Measurements from ENCODE around the gene STEAP3. TPM values are rescaled to one million over a fixed set of nuclear protein-coding genes. Genes with fewer than 3 reads are reported as not detected.

STEAP3 gene
- total RNA-seq, 1 donor = 1.5 TPM

DNA sequence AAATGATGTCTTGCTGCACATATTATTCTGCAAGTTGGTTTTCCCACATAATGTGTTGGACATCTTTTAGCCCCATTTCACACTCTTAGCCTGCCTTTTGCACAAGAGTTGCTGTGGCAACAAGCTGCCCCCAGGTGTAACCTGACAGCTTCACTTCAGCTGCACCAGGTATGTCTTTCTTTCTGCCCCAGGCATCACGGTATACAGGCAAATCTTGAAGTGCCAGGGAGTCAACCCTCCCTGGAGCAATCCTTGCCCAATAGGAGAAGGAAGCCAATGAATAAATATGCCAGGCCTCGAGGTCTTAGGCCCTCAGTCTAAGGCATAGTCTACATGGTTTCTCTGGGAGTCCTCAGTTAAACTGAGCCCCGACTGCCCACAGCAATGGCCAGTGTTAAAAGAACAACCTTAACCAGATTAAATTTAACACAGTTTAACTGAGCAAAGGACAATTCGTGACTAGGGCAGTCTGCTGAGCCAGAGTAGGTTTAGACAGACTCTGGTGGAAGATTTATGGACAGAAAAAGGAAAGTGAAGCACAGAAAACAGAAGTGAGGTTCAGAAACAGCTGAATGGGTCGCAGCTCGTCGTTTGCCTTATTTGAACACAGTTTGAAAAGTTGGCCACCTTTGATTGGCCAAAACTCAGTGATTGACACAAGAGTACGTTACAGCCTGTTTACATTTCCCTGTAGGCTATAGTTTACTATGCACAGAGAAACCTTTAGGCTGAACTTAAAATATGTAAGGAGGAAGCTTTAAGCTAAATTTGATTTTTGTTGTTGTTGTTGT, 33.1 kb upstream of the STEAP3 start:
- H3K27me3 ChIP-seq (ENCODE audit: insufficient read depth, low read length) = peaks cover 3% of the 10 kb centered on the region
- H3K9me3 ChIP-seq (ENCODE audit: low read depth, low read length) = no peaks in the 10 kb centered on the region
- H3K4me1 ChIP-seq (ENCODE audit: insufficient read depth, low read length) = no peaks in the 10 kb centered on the region
- no peak overlapping the region for H3K4me3 ChIP-seq (ENCODE audit: low read length)

DNA sequence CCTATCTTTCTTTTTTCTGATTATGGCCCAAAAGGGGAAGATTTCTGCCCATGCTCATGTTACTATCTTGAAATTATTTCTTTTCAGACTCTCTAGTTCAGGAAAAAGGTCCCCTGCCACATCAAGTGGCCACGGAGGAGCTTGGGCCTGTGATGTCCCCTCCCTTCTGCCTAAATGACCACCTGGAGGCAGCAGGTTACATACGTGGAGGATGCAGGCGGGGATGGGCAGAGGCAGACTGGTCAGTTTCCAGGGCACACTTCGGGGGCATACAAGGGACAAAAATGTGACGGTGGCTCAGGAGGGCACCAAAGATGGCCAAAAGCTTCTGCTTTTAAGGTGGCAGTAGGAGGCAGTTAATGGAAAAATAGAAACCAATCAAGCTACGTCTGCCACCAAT, 30.7 kb upstream of the STEAP3 start:
- H3K4me3 ChIP-seq (ENCODE audit: low read length) = no peak overlapping the region
- no peaks in the 10 kb centered on the region for H3K4me1 ChIP-seq (ENCODE audit: insufficient read depth, low read length)

DNA sequence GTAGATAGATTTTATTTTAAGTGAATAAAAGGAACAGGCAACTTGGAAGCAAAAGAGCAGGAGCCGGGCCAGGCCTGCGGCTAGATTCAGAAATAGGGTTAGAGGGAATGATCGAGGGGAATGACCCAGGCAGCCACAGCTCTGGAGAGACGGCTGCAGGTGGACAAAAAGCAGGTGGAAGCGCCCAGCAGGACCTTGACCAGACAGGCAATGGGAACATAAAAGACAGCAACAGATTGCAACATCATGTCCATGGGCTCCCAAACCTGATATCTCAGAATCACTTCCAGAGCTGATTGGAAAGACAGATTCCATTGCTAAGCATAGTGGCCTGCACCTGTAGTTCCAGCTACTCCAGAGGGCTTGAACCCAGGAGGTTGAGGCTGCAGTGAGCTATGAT, 28.6 kb upstream of the STEAP3 start:
- Histone ChIP-seq H3K27me3 (ENCODE audit: insufficient read depth, low read length) (peaks cover 3% of the 10 kb centered on the region), H3K4me1 (ENCODE audit: insufficient read depth, low read length) (no peaks in the 10 kb centered on the region), H3K4me3 (ENCODE audit: low read length) (no peak overlapping the region), H3K9me3 (ENCODE audit: low read depth, low read length) (no peaks in the 10 kb centered on the region)

More for the DNA sequence above, 30.7 kb upstream of the STEAP3 start:
- peaks cover 3% of the 10 kb centered on the region for H3K27me3 ChIP-seq (ENCODE audit: insufficient read depth, low read length)
- no peaks in the 10 kb centered on the region for H3K9me3 ChIP-seq (ENCODE audit: low read depth, low read length)

DNA sequence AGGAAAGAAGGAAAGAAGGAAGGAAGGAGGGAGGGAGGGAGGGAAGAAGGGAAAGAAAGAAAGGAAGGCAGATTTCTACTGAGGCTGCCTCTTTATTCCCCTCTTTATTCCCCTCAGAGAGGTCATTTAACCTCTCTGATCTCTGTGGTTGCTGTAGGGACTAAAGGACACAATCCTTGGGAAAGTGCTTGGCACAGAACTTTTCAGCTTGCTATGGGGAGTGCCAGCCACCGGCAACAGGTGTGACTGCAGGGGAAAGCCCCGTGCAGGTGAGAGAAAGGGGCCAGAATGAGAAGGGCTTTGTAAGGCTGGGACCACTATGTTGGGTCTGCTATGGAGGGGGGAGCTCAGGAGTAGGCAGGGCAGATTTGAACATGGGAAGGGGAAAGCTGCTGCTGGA, 27.7 kb upstream of the STEAP3 start:
- H3K4me1 ChIP-seq (ENCODE audit: insufficient read depth, low read length) = no peaks in the 10 kb centered on the region
- H3K4me3 ChIP-seq (ENCODE audit: low read length) = no peak overlapping the region
- peaks cover 3% of the 10 kb centered on the region for H3K27me3 ChIP-seq (ENCODE audit: insufficient read depth, low read length)

DNA sequence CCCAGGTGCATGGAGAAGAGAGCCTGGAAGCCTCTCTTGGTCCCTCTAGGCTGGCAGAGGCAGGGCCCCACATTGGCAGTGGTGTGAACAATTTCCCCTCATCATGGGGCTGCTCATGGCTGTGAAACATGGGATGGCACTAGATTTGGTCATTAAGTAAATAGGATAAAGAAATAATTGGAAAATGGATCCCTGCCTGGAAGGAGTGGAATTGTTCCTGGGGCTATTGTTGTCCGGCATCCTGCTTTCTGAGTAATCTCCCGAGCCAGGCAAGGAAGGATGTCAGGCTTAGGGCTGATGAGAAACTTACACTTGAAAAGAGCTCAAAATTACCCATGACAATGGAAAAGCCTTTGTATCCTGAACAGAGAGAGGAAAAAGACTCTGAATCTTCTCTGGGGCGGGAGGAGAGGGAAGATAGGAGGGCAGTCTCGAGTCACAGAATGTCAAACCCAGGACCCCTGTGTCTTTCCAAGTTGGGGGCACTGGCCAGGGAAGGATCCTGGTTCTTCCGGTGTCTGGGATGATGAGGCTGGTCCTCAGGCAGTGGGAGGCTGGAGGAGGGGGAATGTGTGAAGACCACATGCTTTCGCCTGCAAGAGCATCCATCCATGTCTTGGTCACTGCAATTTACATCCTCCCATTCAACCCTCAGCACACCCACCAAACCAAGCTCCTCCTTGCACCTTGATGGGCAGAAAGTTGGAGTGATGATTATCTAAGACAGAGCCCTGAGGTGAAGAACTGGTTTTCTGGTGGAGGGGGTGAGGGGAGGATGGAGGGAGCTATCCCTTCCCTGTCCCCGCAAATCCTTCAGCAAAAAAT, 27.1 kb upstream of the STEAP3 start:
- Histone ChIP-seq H3K4me1 (ENCODE audit: insufficient read depth, low read length) (no peaks in the 10 kb centered on the region), H3K27me3 (ENCODE audit: insufficient read depth, low read length) (peaks cover 3% of the 10 kb centered on the region), H3K4me3 (ENCODE audit: low read length) (no peak overlapping the region), H3K9me3 (ENCODE audit: low read depth, low read length) (no peaks in the 10 kb centered on the region)

More for the DNA sequence above, 27.7 kb upstream of the STEAP3 start:
- H3K9me3 ChIP-seq (ENCODE audit: low read depth, low read length) = no peaks in the 10 kb centered on the region

DNA sequence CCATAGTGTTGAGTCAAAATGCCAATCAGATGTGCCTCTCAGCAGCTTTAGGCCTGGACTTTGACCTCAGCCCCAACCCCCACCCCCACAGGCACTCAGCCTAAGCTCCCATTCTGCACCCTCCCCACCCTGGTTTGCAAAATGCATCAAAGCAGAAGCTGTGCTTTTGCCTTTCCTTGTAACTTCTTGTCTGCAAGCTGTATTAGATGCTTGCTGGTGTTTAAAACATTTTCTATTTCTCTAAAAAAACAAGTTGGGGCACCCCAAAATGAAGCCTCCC, 26.6 kb upstream of the STEAP3 start:
- Histone ChIP-seq H3K27me3 (ENCODE audit: insufficient read depth, low read length) (peaks cover 3% of the 10 kb centered on the region), H3K4me3 (ENCODE audit: low read length) (no peak overlapping the region), H3K9me3 (ENCODE audit: low read depth, low read length) (no peaks in the 10 kb centered on the region), H3K4me1 (ENCODE audit: insufficient read depth, low read length) (no peaks in the 10 kb centered on the region)

DNA sequence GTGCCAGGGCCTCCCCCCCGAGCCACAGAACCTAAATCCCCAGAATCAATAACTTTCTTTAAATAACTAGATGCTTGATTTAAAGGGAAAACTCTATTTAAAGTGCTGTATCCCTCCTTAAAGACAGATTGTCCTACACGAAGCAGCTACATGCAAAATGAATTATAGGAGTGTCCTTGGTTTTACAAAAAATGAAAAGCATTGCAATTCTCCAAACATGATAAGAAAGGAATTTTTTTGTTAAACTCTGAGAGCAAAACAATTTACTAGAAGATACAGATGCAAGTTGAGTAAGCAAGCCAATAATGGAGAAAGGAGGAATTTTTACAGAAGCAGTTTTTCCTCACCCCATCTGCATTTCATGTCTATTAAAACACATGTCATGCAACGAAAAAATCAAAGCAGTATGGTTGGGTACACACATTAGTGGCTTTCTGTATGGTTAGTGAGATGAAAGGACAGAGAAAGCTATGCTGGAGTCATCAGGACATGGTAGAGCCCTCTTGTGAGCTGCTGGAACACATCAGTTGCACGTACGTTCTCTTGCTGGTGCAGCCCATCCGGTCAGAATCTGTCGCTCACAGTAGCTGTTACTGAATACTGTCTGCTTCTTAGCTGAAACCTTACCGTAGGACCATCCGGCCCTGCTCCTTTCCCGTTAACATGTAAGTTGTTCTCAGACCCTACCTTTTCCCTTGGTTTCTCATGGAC, 25.9 kb upstream of the STEAP3 start:
- no peaks in the 10 kb centered on the region for H3K4me1 ChIP-seq (ENCODE audit: insufficient read depth, low read length)
- H3K27me3 ChIP-seq (ENCODE audit: insufficient read depth, low read length) = peaks cover 3% of the 10 kb centered on the region
- H3K4me3 ChIP-seq (ENCODE audit: low read length) = no peak overlapping the region
- H3K9me3 ChIP-seq (ENCODE audit: low read depth, low read length) = no peaks in the 10 kb centered on the region

DNA sequence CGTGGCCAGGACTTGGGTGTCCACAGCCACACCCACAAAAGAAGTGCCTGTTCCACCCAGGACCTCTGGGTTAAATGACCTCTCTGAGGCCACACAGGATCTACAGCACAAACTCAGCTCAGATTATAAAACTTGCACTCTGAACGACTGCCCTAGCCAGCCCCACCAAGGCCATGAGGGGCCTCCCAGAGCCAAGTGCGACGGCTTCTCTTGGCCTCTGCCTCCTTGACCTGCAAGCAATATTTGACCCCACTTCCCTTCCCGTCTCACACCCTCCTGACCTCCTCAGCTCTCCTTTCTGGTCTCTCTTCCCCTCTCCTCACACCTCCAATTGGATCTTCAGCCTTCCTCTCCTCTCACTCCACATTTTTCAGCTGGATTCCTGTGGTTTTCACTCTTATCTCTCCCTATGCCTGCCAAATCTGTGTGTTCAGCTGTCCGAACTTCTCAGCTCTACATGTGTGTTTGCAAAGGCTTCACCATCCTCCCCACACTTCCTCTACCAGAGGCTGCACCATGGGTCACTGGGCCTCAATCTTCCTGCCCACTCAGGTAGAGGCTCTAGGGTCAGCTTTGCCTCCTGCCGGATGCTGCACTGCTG, 25.3 kb upstream of the STEAP3 start:
- no peak overlapping the region for H3K4me3 ChIP-seq (ENCODE audit: low read length)
- H3K9me3 ChIP-seq (ENCODE audit: low read depth, low read length) = no peaks in the 10 kb centered on the region
- H3K4me1 ChIP-seq (ENCODE audit: insufficient read depth, low read length) = no peaks in the 10 kb centered on the region
- no peaks in the 10 kb centered on the region for H3K27me3 ChIP-seq (ENCODE audit: insufficient read depth, low read length)

DNA sequence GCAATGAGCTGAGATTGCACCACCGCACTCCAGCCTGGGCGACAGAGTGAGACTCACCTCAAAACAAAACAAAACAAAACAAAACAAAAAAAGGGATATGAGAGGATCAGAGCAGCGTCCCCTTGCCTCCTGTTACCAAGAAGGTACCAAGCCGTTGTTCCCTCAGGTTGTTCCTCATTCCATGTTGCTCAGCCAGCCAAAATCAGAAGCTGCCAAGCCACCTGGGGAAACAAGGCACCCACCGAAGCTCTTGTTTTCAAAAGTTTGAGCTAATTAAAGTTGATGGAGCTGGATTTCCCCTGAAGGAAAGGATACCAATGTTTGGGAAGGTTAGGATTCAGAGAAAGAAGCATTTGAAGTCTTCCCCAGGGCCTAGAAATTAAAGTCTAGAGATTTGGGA, 21.8 kb upstream of the STEAP3 start:
- H3K9me3 ChIP-seq (ENCODE audit: low read depth, low read length) = no peaks in the 10 kb centered on the region
- H3K4me1 ChIP-seq (ENCODE audit: insufficient read depth, low read length) = no peaks in the 10 kb centered on the region
- H3K4me3 ChIP-seq (ENCODE audit: low read length) = no peak overlapping the region
- no peaks in the 10 kb centered on the region for H3K27me3 ChIP-seq (ENCODE audit: insufficient read depth, low read length)

DNA sequence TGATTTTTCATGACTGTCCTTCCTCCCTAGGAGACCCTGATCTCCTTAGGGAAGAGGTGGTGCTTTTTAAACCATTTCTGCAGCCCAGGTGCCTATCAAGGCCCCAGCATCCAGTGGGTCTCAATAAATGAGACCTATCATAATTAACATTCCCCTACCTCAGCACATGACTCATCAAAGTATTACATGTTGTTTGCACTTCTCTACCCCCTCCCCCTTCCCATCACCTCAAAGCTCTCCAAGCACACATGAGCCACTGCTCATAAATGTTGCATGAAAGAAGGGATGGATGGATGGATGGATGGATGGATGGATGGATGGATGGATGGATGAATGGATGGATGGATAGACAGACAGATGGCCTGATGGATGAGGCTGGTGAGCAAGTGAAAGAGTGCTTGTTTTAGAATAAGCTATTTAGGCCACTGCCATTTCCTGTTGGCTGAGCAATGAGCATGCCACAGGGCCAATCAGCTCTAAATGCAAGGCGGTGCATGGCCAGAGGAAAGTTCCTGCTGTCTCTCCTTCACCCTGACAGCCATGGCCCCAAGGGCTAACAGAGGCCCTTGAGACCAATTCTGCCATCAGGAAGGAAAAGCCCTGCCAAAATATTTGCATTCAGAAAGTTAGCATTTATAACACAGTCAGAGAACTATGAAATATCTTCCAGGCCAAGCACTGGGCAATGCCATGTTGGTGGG, 20.9 kb upstream of the STEAP3 start:
- H3K4me3 ChIP-seq (ENCODE audit: low read length) = no peak overlapping the region
- no peaks in the 10 kb centered on the region for H3K9me3 ChIP-seq (ENCODE audit: low read depth, low read length)
- no peaks in the 10 kb centered on the region for H3K4me1 ChIP-seq (ENCODE audit: insufficient read depth, low read length)
- no peaks in the 10 kb centered on the region for H3K27me3 ChIP-seq (ENCODE audit: insufficient read depth, low read length)

DNA sequence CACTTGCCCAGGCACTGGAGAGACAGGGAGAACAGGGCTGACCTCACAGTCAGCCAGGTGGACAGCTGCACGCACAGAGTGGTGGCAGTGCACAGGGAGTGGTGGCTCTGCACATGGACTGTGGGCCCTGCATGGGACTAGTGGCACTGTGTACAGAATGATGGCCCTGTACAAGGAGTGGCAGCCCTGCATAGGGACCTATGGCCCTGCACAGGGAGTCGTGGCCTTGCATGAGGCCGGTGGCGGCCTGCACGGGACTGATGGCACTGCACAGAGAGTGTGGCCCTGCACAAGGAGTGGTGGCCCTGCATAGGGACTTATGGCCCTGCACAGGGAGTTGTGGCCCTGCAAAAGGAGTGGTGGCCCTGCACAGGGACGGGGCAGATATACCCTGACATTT, 19.1 kb upstream of the STEAP3 start:
- Histone ChIP-seq H3K4me3 (ENCODE audit: low read length) (no peak overlapping the region), H3K9me3 (ENCODE audit: low read depth, low read length) (no peaks in the 10 kb centered on the region), H3K27me3 (ENCODE audit: insufficient read depth, low read length) (no peaks in the 10 kb centered on the region), H3K4me1 (ENCODE audit: insufficient read depth, low read length) (no peaks in the 10 kb centered on the region)

DNA sequence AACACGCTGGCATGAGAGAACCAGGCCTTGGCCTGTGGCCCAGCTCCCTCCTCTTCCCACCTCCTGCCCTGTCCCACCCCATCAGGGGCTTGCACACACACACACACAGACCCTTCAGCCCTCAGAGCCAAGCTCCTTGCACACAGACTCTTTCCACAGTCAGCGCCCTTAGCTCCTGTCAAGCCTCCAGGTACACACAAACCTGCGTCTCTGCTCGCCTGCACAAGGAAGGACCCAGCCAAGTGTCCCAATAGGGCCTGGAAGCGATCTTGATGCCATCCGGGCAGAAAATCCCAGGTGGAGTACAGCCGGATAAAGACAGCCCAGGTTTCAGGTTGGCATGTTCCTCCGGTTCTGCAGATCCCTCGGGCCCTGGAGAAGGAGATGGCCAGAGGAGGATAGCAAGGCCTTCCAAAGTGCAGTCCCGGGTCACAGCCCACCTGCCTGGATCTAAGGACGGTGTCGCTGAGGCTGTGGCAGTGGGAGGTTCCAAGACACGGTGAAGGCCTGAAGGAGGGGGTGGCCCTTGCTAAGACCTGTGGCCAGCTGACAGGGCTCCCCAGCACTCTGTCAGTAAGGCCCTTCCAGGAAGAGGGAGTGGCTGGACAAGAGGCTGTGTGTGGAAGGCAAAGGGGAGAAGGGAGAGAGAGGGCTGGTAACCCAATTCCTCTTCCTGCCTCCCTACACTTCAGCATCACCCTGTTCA, 18.5 kb upstream of the STEAP3 start:
- no peaks in the 10 kb centered on the region for H3K4me1 ChIP-seq (ENCODE audit: insufficient read depth, low read length)
- H3K4me3 ChIP-seq (ENCODE audit: low read length) = no peak overlapping the region
- H3K9me3 ChIP-seq (ENCODE audit: low read depth, low read length) = no peaks in the 10 kb centered on the region
- H3K27me3 ChIP-seq (ENCODE audit: insufficient read depth, low read length) = no peaks in the 10 kb centered on the region

DNA sequence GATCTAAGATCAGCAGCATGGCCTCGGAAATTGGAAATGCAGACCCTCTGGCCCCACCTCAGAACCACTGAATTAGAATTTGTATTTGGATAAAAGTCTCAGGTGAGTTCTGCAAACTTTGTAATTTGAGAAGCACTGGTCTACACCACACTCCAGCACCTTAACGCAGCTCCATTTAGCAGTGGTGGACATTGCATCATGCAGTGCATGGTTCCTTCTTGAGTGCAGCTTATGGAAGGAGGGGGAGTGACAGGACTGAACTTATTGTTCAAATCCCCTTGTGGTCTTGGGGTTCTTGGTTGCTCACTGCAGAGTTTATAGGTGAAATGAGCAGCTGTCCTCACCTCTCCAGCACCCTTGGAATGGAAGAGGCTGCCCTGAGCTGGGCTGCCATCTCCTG, 17.4 kb upstream of the STEAP3 start:
- H3K4me1 ChIP-seq (ENCODE audit: insufficient read depth, low read length) = no peaks in the 10 kb centered on the region
- no peaks in the 10 kb centered on the region for H3K9me3 ChIP-seq (ENCODE audit: low read depth, low read length)
- no peak overlapping the region for H3K4me3 ChIP-seq (ENCODE audit: low read length)
- no peaks in the 10 kb centered on the region for H3K27me3 ChIP-seq (ENCODE audit: insufficient read depth, low read length)

DNA sequence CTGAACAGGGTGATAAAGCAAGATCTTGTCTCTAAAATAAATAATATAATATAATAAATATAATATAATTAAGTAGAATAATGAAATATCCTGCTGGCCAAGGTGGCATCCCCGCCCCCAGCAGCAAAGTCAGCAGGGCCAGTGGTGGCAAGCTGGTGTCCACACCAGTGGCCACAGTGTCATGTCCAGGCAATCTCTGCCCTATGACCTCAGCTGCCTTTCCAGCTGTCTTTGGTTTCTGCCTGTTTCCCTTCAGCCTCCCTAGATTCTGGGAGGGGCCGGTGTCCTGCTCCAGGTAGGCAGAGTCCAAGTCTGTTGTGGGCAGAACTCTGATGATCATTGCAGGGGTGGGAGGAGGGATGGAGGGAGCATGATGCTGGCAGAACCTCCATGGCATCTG, 16.2 kb upstream of the STEAP3 start:
- no peaks in the 10 kb centered on the region for H3K27me3 ChIP-seq (ENCODE audit: insufficient read depth, low read length)
- no peaks in the 10 kb centered on the region for H3K4me1 ChIP-seq (ENCODE audit: insufficient read depth, low read length)
- no peaks in the 10 kb centered on the region for H3K9me3 ChIP-seq (ENCODE audit: low read depth, low read length)
- no peak overlapping the region for H3K4me3 ChIP-seq (ENCODE audit: low read length)

Data from mononuclear cell (primary cell).